GM20431 (cell line): ENCODE results near the gene TNS3.
"Not testable (repeated sequence)": the region's sequence is repeated elsewhere in the genome, so short reads cannot be mapped to it uniquely, and the experiment has no call there.

ENCODE experiments used
- in situ Hi-C: fragments of 300-500 bp; cut with MseI, MboI; formaldehyde crosslinking; loops from one replicate; pipeline ENCODE4 v1.15.0; 2020; ENCODE audit warnings: low sequenced_read_pairs; ENCODE audit not compliant: unreplicated experiment

TNS3 gene

DNA sequence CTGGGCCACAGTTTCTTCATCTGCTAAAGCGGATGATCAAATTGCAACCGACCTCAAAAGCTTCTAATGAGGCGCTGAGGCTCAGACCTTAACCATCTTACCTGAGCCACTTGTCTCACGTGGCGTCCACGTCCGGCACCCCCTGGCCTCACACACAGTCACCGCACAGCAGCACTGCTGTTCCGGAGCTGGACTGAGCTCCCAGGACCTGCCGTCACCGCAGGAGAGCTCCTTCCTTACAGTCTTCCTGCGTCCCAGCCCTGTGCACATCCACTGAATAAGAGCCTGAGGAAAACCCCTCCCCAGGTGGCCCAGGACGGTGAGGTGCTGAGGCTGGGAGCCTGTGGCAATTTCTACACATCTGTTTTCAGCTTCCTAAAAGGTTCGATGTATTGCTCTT, 35.7 kb downstream of the TNS3 start:
- in situ Hi-C loops = no loop called here

DNA sequence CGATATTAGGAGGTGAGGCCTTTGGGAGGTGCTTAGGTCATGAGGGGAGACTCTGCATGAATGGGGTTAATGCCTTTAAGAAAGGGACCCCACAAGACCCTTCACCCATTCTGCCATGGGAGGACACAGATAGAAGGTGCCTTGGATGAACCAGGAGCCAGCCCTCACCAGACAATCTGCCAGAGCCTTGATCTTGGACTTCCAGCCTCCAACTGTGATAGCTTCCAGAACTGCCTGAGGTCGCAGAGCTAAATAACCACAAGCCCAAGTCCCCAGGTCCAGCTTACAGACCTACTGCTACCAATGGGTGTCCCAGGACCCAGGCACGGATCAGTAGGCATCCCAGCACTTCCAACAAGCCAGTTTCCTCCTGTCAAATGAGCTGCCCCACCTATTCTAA, 37.5 kb downstream of the TNS3 start:
- in situ Hi-C loops = no loop called here

DNA sequence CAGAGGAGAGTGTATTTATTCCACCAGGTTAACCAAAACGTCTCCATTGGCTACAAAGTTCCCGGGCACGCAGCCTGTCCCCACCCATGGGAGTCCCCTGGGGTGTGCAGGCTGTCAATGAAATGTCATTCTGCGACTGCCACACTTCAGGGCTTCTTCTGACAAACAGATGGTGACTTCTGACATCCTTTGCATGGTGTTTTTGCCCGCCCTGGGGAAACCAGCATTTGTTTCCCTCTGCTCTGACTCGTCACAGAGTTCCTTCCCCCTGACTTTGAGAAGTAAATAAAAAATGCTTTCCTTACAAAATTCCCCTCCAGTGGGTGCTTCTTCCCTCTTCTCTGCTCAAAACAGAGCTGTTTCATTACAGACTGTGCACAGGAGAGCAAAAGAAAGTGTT, 38.2 kb downstream of the TNS3 start:
- in situ Hi-C loops = no loop called here

DNA sequence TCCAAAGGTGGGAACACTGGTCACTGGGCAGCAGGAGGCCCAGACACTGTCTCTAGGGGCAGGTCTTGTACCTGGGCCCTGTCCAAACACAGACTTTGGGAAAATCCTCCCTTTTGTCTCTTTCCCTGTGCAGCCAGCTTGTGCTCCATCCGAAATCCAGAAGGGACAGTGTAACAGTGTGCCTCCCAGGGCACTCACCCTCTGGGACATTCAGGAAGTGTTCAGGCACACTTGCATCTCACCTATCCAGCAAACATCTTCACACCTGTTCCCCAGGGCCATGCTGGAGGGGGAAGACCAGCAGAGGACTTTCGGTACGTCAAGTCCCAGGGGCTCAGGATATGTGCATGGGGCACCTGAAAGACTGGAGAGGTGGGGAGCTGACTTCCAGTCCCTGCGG, 38.9 kb downstream of the TNS3 start:
- in situ Hi-C loops = no loop called here

GRCh38 chr7:47542051-47542450, 39.9 kb downstream of the TNS3 start:
- in situ Hi-C loops = no loop called here

GRCh38 chr7:47541485-47541884, 40.4 kb downstream of the TNS3 start:
- in situ Hi-C loops = not testable (repeated sequence)

DNA sequence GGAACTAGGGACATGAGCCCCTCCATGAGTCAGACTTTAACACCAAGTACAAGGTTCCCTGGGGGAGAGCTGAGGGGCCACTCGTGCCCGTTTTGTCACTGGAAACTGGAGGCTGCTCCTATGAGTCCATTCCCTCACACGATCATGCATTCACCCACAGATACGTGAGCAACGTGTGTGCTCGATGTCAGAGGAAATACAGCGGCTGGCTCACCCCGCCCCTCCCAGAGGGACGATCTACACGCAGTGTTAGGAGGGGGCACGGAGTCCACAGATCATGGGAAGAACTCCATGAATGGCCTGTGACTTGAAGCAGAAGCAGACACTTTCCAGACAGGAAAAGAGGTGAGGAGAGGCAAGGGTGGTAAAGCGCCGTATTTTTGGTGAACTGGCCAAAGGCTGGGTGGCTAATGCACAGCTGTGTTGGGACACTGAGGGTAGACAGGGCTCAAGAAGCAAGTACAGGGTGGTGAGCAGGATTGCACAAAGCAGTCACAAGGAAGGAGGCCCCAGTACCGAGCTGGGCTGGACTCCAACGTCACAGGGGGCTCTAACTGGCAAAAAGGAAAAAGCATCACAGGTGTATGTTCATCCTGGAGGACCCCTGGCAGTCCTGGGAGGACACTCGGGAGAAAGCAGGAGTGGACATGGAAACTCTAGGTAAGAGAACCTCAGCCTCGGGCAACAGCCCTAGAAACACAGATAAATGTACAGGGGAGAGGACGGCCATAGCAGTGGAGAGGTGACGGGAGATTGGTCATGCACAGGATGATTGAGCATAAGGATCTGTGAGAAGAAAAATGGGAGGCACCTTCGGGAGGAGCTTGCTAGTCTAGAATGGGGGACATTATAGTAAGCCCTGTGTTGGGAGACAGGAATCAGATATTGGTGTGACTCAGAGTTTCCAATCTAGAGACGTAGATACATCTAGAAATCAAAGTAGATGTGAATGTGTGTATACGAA, 41.2 kb downstream of the TNS3 start:
- in situ Hi-C loops = no loop called here

GRCh38 chr7:47540053-47540386, 41.9 kb downstream of the TNS3 start:
- in situ Hi-C loops = no loop called here

DNA sequence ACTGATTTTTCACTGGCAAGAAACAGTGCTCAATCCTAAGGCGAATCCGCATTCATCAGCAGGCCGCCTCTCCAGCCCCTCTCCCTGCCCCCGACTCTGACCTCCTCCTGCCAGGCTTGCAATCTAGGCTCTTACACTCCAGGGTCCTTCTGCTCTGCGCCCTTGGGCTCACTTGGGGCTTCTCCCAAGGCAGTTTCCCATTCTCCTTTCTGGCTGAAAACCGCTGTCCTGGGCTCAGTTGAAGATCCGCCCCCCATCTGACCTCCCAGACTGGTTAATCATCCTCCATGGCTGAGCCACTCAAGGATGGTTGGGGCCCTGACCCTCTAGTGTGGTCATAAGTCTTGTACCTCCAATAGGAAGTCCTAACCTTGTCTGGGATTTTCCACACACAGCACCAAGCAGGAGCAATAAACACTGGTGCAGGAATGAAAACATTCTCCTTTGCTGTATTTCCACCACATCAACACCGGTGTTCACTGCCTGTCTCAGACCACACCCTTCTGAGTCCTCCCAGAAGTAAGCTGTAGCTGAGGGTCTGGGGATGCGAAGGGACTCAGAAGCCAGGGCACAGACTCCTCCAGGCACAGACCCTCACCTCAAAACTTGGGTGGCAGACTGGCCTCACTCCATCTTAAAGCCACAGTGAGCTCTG, 42.4 kb downstream of the TNS3 start:
- in situ Hi-C loops = no loop called here

DNA sequence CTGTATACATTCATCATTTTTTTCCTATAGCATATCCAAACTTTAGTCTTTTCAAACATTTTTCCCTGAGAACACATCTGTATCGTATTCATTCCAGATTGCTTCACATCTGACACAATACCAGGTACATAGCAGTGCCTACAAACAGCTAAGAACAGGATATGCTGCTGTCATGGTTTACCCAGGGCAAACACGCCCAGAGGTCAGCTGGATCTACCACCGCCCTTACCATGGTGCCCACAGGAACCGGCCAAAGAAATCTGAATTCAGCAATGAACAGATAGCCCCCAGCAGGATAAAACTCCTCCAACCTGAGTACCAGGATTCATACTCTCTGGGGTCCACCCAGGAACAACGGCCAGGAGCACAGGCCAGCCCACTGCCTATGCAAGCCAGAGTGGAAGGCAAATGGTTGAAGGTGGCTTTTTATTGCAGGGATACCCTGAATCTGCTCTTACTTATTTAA, 43.0 kb downstream of the TNS3 start:
- in situ Hi-C loops = no loop called here

DNA sequence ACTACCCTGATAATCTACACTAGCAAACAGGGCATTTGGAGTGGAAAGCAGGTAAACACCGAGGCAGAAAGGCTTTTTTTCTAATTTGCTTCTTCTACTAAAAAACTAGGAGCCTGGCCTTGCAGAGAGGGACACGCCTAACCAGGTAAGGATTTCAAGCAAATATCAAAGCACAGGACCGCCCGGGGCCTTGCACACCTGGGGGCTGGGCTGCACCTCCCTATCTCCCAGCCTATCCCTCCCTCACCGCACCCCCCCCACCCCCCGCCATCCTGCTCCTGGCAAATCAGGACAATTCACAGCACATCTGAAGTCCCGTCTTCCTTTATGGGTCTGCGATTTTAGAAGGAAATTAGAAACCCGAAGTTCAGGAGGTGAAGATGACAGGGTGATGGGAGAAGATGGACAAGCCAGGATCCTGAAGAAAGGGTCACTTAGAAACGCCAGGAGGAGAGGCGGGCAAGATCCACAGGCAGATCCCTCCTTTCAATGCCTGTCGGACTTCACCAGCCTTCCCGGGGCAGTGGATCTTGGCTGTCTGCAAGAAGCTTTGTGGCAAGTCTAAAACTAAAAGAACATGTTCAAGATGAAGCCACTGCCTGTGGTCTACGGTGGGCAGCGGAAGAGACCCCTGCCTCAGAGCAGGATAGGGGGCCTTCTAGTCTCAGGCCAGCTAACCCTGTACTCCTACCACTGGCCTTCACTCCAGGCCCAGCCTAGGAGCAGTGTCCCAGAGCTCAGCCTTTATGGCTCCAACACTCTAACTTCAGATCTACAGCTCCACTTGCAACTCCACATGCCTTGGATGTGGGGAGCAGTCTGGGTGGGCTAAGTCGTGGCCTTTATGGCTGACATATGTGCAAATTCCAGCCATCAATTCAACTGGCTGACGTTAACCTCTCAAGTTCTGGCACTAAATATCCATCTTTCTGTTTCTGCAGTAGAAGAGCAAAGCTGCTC, 43.9 kb downstream of the TNS3 start:
- in situ Hi-C loops = no loop called here

- in situ Hi-C loops = no loop called here
Measured at GRCh38 chr7:47536661-47537611, 45.0 kb downstream of the TNS3 start.

- in situ Hi-C loops = no loop called here
Measured at GRCh38 chr7:47535704-47536628, 45.9 kb downstream of the TNS3 start.

DNA sequence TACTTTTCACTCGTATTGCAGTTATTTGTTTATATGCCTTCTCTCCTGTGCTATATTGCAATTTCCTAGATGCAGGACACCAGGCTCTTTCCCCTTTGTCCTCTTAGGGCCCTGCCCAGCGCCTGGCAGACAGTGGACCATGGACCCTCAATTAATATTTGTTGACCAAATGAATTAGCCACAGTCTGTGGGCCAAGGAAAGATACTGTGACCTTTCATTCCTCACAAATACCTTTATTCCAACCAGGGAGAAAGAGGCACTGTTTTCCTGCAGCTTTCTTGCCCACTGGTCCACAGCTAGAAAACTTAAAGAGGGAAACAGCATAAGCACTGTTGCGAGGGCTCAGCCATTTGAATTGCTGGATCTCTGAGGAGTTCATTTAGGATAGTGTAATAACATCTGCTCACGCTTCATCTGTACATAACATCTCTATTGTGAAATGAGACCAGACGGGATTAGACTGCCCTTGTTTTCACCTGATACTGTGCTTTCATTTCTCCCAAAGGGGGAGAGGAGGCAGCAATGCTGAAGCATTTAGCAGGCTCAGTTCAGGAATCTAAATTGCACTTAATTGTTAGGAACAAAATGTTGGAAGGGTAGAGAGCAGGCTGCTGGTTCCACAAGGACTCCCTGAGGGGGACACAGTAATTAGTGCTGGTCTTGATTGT, 46.7 kb downstream of the TNS3 start:
- in situ Hi-C loops = no loop called here

- in situ Hi-C loops = no loop called here
Measured at GRCh38 chr7:47534322-47535034, 47.4 kb downstream of the TNS3 start.

- in situ Hi-C loops = no loop called here
Measured at GRCh38 chr7:47531584-47532492, 50.1 kb downstream of the TNS3 start.
